GM23338 (cell line): ENCODE measurements around the gene ABR. TPM values are rescaled to one million over a fixed set of nuclear protein-coding genes. Genes with fewer than 3 reads are reported as not detected.

Source experiments
- ATAC-seq: fragments of 200-7000 bp; cut with Tn5 transposase; 3 replicates; pipeline ENCODE4 v1.9.1; 2020
- DNase-seq: peaks from one replicate; pipeline ENCODE4 v3.0.0-alpha.2; 2015; ENCODE audit warnings: low spot score
- H2AFZ ChIP-seq: fragments of 200-600 bp; sonication (generic); 2 replicates; pipeline ENCODE4 v1.8.0; 2016; ENCODE audit warnings: antibody characterized with exemption, mild to moderate bottlenecking, moderate library complexity
- H3F3A ChIP-seq: fragments of 200-600 bp; sonication (generic); replicated peaks from 2 replicates; pipeline ENCODE4 v1.8.0; 2017; ENCODE audit warnings: antibody characterized with exemption, mixed run types, low read depth
- H3K27ac ChIP-seq: fragments of 200-600 bp; sonication (generic); 2 replicates; pipeline ENCODE4 v1.6.1; 2016; ENCODE audit warnings: low read depth
- H3K27me3 ChIP-seq: fragments of 200-600 bp; sonication (generic); 2 replicates; pipeline ENCODE4 v1.8.0; 2016; ENCODE audit warnings: mild to moderate bottlenecking, mixed run types, moderate library complexity; ENCODE audit not compliant: insufficient read depth
- H3K36me3 ChIP-seq: fragments of 200-600 bp; sonication (generic); 2 replicates; pipeline ENCODE4 v1.8.0; 2016; ENCODE audit warnings: mild to moderate bottlenecking; ENCODE audit not compliant: insufficient read depth
- H3K4me1 ChIP-seq: fragments of 200-600 bp; sonication (generic); 2 replicates; pipeline ENCODE4 v1.8.0; 2016; ENCODE audit warnings: mild to moderate bottlenecking, moderate library complexity; ENCODE audit not compliant: insufficient read depth
- H3K4me2 ChIP-seq: fragments of 200-600 bp; sonication (generic); 2 replicates; pipeline ENCODE4 v1.7.1; 2017; ENCODE audit warnings: mixed run types
- H3K4me3 ChIP-seq: fragments of 200-600 bp; sonication (generic); 2 replicates; pipeline ENCODE4 v1.6.1; 2016; ENCODE audit warnings: mixed run types
- H3K79me2 ChIP-seq: fragments of 200-600 bp; sonication (generic); replicated peaks from 2 replicates; pipeline ENCODE4 v1.8.0; 2017; ENCODE audit warnings: mild to moderate bottlenecking; ENCODE audit not compliant: insufficient read depth
- H3K9me2 ChIP-seq: fragments of 200-600 bp; sonication (generic); 2 replicates; pipeline ENCODE4 v1.8.0; 2017; ENCODE audit not compliant: insufficient read depth
- H4K20me1 ChIP-seq: fragments of 200-600 bp; sonication (generic); replicated peaks from 2 replicates; pipeline ENCODE4 v1.8.0; 2017; ENCODE audit warnings: mild to moderate bottlenecking; ENCODE audit not compliant: insufficient read depth
- H3K27ac Mint-ChIP-seq: 2 replicates; pipeline ENCODE4 v1.8.0; 2020; ENCODE audit warnings: inconsistent platforms, mild to moderate bottlenecking, moderate library complexity, mixed read lengths
- H3K27me3 Mint-ChIP-seq: 3 replicates; pipeline ENCODE4 v1.8.0; 2022; ENCODE audit warnings: low read depth, mild to moderate bottlenecking, moderate library complexity, mixed read lengths, inconsistent platforms; ENCODE audit not compliant: insufficient read depth, poor library complexity
- H3K36me3 Mint-ChIP-seq: 3 replicates; pipeline ENCODE4 v1.8.0; 2021; ENCODE audit warnings: low read depth, mild to moderate bottlenecking, inconsistent platforms, moderate library complexity, mixed read lengths
- H3K4me1 Mint-ChIP-seq: 3 replicates; pipeline ENCODE4 v1.8.0; 2020; ENCODE audit warnings: mild to moderate bottlenecking, inconsistent platforms, mixed read lengths
- H3K4me3 Mint-ChIP-seq: 3 replicates; pipeline ENCODE4 v1.8.0; 2021; ENCODE audit warnings: moderate library complexity, mild to moderate bottlenecking, inconsistent platforms, mixed read lengths
- H3K9me3 Mint-ChIP-seq: 3 replicates; pipeline ENCODE4 v1.8.0; 2020; ENCODE audit warnings: moderate library complexity, mild to moderate bottlenecking, inconsistent platforms, mixed read lengths
- EZH2phosphoT487 ChIP-seq: fragments of 200-600 bp; sonication (generic); IDR thresholded peaks from one replicate; pipeline ENCODE4 v1.8.1; 2018; ENCODE audit warnings: antibody characterized with exemption; ENCODE audit not compliant: unreplicated experiment
- NANOG ChIP-seq: IDR thresholded peaks from 2 replicates; pipeline ENCODE4 v1.6.1; 2016; ENCODE audit warnings: antibody characterized with exemption, borderline replicate concordance
- POLR2AphosphoS5 ChIP-seq: IDR thresholded peaks from 2 replicates; pipeline ENCODE4 v1.6.1; 2016; ENCODE audit warnings: antibody characterized with exemption, low read depth
- STAT1 ChIP-seq: IDR thresholded peaks from one replicate; pipeline ENCODE4 v1.6.1; 2016; ENCODE audit warnings: antibody characterized with exemption; ENCODE audit not compliant: unreplicated experiment
- ZNF331 ChIP-seq: fragments of 250-450 bp; sonication (Bioruptor Pico); IDR thresholded peaks from 2 replicates; pipeline ENCODE4 v1.5.0; 2020; ENCODE audit warnings: low read depth, mild to moderate bottlenecking, moderate library complexity
- polyA plus RNA-seq: library from polyadenylated mRNA; unstranded; fragments of >200 nt; fragmentation: Nextera tagmentation; extraction: Ambion mirVana; gene quantifications from 2 replicates; pipeline ENCODE4 v1.2.1, GENCODE V29; 2016
- total RNA-seq: library from RNA; depleted of rRNA; stranded (reverse); fragments of >200 nt; shearing (Covaris generic); gene quantifications from 2 replicates; pipeline ENCODE4 v1.2.3, GENCODE V29; 2014
- TF ChIP-seq, protein P1 (sequence below): IDR thresholded peaks from one replicate; pipeline ENCODE4 v1.6.1; 2018; ENCODE audit warnings: antibody characterized with exemption; ENCODE audit not compliant: unreplicated experiment
- TF ChIP-seq, protein P2 (sequence below), 2 experiments: fragments of 200-600 bp in 1 of 2; sonication (generic) in 1 of 2; conservative IDR thresholded peaks; 2 replicates each; pipeline versions ENCODE4 v1.5.1 to v1.6.1; 2016 to 2017; ENCODE audit warnings: antibody characterized with exemption in 2 of 2, low read depth in 2 of 2, mild to moderate bottlenecking in 2 of 2, moderate library complexity in 1 of 2
- TF ChIP-seq, protein P3 (sequence below): fragments of 250-450 bp; sonication (Bioruptor Pico); IDR thresholded peaks from 2 replicates; pipeline ENCODE4 v1.5.0; 2020; ENCODE audit warnings: mild to moderate bottlenecking, moderate library complexity
- TF ChIP-seq, protein P4 (sequence below): IDR thresholded peaks from 2 replicates; pipeline ENCODE4 v1.6.1; 2016; ENCODE audit warnings: antibody characterized with exemption

ABR gene
- total and polyA plus RNA-seq, 2 experiments from 2014 or later: 15.0 to 27.7 TPM

DNA sequence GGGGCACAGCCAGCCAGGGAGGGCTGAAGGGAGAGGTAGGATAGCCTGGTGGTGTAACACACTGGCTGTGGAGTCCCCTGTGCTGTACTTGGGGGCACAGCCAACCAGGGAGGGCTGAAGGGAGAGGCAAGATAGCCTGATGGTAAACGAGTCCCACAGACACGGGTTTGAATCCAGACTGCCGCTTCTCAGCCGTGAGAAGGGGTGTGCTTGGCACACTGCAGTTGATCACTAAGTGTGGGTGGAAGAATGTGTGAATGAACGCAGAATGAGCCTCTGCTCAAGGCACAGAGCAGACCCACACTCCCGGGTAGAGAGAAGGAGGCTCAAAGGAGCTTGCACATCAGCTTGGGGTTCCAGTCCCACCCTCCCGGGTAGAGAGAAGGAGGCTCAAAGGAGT, 111.4 kb downstream of the ABR start:
- H3K4me1 ChIP-seq: no peaks in the 10 kb centered on the region
- no peaks in the 10 kb centered on the region for H3K4me1 Mint-ChIP-seq
- H3K79me2 ChIP-seq: no peaks in the 10 kb centered on the region
- H3K4me3 Mint-ChIP-seq: no peak overlapping the region
- H3K27ac ChIP-seq: no peak overlapping the region
- peaks cover 34% of the 10 kb centered on the region for H3K36me3 Mint-ChIP-seq
- H3F3A ChIP-seq: no peaks in the 10 kb centered on the region
- no peak overlapping the region for H3K4me3 ChIP-seq
- no peak overlapping the region for H3K4me2 ChIP-seq
- no peaks in the 10 kb centered on the region for H3K9me2 ChIP-seq
- ATAC-seq: no peak
- DNase-seq: no peak
- H3K9me3 Mint-ChIP-seq: peaks cover 14% of the 10 kb centered on the region
- H3K27me3 Mint-ChIP-seq: peaks cover 2% of the 10 kb centered on the region
- TF ChIP-seq POLR2AphosphoS5 (no peak), STAT1 (no peak), ZNF331 (CRISPR knock-in tag) (no peak), EZH2phosphoT487 (no peak), NANOG (no peak)
- TF ChIP-seq, protein P1, sequence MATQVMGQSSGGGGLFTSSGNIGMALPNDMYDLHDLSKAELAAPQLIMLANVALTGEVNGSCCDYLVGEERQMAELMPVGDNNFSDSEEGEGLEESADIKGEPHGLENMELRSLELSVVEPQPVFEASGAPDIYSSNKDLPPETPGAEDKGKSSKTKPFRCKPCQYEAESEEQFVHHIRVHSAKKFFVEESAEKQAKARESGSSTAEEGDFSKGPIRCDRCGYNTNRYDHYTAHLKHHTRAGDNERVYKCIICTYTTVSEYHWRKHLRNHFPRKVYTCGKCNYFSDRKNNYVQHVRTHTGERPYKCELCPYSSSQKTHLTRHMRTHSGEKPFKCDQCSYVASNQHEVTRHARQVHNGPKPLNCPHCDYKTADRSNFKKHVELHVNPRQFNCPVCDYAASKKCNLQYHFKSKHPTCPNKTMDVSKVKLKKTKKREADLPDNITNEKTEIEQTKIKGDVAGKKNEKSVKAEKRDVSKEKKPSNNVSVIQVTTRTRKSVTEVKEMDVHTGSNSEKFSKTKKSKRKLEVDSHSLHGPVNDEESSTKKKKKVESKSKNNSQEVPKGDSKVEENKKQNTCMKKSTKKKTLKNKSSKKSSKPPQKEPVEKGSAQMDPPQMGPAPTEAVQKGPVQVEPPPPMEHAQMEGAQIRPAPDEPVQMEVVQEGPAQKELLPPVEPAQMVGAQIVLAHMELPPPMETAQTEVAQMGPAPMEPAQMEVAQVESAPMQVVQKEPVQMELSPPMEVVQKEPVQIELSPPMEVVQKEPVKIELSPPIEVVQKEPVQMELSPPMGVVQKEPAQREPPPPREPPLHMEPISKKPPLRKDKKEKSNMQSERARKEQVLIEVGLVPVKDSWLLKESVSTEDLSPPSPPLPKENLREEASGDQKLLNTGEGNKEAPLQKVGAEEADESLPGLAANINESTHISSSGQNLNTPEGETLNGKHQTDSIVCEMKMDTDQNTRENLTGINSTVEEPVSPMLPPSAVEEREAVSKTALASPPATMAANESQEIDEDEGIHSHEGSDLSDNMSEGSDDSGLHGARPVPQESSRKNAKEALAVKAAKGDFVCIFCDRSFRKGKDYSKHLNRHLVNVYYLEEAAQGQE: no peak
- TF ChIP-seq, protein P2, sequence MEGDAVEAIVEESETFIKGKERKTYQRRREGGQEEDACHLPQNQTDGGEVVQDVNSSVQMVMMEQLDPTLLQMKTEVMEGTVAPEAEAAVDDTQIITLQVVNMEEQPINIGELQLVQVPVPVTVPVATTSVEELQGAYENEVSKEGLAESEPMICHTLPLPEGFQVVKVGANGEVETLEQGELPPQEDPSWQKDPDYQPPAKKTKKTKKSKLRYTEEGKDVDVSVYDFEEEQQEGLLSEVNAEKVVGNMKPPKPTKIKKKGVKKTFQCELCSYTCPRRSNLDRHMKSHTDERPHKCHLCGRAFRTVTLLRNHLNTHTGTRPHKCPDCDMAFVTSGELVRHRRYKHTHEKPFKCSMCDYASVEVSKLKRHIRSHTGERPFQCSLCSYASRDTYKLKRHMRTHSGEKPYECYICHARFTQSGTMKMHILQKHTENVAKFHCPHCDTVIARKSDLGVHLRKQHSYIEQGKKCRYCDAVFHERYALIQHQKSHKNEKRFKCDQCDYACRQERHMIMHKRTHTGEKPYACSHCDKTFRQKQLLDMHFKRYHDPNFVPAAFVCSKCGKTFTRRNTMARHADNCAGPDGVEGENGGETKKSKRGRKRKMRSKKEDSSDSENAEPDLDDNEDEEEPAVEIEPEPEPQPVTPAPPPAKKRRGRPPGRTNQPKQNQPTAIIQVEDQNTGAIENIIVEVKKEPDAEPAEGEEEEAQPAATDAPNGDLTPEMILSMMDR (conservative IDR thresholded peaks at IDR 0.05; ENCODE audit: low read depth in 2 of 2): no peak
- TF ChIP-seq, protein P3, sequence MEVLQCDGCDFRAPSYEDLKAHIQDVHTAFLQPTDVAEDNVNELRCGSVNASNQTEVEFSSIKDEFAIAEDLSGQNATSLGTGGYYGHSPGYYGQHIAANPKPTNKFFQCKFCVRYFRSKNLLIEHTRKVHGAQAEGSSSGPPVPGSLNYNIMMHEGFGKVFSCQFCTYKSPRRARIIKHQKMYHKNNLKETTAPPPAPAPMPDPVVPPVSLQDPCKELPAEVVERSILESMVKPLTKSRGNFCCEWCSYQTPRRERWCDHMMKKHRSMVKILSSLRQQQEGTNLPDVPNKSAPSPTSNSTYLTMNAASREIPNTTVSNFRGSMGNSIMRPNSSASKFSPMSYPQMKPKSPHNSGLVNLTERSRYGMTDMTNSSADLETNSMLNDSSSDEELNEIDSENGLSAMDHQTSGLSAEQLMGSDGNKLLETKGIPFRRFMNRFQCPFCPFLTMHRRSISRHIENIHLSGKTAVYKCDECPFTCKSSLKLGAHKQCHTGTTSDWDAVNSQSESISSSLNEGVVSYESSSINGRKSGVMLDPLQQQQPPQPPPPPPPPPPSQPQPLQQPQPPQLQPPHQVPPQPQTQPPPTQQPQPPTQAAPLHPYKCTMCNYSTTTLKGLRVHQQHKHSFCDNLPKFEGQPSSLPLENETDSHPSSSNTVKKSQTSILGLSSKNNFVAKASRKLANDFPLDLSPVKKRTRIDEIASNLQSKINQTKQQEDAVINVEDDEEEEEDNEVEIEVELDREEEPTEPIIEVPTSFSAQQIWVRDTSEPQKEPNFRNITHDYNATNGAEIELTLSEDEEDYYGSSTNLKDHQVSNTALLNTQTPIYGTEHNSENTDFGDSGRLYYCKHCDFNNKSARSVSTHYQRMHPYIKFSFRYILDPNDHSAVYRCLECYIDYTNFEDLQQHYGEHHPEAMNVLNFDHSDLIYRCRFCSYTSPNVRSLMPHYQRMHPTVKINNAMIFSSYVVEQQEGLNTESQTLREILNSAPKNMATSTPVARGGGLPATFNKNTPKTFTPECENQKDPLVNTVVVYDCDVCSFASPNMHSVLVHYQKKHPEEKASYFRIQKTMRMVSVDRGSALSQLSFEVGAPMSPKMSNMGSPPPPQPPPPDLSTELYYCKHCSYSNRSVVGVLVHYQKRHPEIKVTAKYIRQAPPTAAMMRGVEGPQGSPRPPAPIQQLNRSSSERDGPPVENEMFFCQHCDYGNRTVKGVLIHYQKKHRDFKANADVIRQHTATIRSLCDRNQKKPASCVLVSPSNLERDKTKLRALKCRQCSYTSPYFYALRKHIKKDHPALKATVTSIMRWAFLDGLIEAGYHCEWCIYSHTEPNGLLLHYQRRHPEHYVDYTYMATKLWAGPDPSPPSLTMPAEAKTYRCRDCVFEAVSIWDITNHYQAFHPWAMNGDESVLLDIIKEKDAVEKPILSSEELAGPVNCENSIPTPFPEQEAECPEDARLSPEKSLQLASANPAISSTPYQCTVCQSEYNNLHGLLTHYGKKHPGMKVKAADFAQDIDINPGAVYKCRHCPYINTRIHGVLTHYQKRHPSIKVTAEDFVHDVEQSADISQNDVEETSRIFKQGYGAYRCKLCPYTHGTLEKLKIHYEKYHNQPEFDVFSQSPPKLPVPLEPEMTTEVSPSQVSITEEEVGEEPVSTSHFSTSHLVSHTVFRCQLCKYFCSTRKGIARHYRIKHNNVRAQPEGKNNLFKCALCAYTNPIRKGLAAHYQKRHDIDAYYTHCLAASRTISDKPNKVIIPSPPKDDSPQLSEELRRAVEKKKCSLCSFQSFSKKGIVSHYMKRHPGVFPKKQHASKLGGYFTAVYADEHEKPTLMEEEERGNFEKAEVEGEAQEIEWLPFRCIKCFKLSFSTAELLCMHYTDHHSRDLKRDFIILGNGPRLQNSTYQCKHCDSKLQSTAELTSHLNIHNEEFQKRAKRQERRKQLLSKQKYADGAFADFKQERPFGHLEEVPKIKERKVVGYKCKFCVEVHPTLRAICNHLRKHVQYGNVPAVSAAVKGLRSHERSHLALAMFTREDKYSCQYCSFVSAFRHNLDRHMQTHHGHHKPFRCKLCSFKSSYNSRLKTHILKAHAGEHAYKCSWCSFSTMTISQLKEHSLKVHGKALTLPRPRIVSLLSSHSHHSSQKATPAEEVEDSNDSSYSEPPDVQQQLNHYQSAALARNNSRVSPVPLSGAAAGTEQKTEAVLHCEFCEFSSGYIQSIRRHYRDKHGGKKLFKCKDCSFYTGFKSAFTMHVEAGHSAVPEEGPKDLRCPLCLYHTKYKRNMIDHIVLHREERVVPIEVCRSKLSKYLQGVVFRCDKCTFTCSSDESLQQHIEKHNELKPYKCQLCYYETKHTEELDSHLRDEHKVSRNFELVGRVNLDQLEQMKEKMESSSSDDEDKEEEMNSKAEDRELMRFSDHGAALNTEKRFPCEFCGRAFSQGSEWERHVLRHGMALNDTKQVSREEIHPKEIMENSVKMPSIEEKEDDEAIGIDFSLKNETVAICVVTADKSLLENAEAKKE (CRISPR knock-in tag): no peak
- TF ChIP-seq, protein P4, sequence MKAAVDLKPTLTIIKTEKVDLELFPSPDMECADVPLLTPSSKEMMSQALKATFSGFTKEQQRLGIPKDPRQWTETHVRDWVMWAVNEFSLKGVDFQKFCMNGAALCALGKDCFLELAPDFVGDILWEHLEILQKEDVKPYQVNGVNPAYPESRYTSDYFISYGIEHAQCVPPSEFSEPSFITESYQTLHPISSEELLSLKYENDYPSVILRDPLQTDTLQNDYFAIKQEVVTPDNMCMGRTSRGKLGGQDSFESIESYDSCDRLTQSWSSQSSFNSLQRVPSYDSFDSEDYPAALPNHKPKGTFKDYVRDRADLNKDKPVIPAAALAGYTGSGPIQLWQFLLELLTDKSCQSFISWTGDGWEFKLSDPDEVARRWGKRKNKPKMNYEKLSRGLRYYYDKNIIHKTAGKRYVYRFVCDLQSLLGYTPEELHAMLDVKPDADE: no peak
- no peak overlapping the region for H2AFZ ChIP-seq
- no peak overlapping the region for H3K27ac Mint-ChIP-seq
- no peaks in the 10 kb centered on the region for H3K36me3 ChIP-seq
- H3K27me3 ChIP-seq: no peaks in the 10 kb centered on the region
- no peaks in the 10 kb centered on the region for H4K20me1 ChIP-seq
